HG03039 (cell line): ENCODE data around the gene COPZ1.
"Not testable (repeated sequence)": the region's sequence is repeated elsewhere in the genome, so short reads cannot be mapped to it uniquely, and the experiment has no call there.

Source experiments
- ATAC-seq: cut with Tn5 transposase; IDR thresholded peaks from one replicate; pipeline ENCODE4 v1.9.1; 2021; ENCODE audit warnings: mild to moderate bottlenecking, moderate library complexity; ENCODE audit not compliant: unreplicated experiment

The COPZ1 gene

DNA sequence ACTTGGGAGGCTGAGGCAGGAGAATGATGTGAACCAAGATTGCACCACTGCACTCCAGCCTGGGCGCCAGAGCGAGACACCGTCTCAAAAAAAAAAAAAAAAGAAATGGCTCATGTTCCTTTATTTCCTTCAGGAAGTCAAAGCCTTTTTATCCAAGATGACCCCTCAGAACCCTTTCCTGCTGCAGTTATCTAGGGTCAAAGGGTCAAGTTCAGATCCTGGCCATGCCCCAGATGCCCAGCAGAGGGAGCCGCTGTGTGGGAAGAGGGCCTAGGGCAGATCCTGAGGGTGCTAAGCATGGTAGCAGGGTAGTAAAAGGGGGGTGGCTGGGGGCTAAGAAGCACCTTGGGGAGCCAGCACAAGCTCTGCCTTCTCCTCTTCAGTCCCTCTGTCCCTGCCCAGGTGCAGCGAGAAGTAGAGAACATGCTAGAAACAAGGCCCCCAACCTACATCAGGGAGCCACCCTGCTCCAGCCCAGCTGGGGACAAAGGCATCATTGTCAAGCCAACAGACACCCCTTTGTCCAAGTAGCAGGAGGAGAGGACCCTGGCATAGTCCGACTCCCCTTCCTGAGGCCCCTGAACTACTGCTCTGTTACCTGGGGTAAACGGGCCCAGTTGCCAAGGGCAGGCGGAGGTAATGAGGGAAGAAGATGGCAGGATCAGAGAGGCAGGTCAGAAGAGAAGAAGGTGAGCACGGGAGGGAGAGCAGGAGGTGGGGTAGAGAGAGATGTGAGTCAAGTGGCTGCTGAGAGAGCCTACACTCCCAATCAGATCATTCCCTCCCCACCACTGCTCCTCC is 30.6 kb upstream of the COPZ1 start:
- ATAC-seq = no peak

DNA sequence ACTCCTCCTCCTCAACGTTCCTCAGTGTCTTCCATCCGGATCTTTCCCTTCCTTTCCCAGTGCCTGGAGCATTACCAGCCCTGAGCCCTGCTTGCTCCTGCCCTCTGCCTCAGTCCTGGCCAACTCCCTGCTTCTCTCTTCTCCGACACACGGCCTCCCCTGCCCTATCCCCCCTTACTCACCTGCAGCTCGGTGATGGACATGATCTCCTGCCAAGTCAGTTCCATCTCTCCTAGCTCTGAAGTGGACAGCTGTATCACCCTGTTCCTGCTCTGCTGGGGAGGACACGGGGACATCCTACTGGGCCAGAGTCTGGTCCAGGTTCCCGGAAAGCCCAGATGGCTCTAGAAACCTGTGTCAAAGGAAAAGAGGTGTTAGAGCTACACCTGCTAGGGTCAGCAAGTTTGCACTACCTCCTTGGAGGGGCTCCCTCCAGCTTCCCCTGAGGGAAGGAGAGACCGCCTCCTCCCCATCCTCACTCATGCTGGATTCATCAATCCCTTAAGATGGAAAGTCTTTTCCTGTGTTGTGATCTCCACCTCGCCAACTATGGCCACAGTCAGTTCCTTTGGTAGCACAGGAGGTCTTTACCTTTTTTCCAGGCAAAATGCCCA is 29.9 kb upstream of the COPZ1 start:
- ATAC-seq = no peak

DNA sequence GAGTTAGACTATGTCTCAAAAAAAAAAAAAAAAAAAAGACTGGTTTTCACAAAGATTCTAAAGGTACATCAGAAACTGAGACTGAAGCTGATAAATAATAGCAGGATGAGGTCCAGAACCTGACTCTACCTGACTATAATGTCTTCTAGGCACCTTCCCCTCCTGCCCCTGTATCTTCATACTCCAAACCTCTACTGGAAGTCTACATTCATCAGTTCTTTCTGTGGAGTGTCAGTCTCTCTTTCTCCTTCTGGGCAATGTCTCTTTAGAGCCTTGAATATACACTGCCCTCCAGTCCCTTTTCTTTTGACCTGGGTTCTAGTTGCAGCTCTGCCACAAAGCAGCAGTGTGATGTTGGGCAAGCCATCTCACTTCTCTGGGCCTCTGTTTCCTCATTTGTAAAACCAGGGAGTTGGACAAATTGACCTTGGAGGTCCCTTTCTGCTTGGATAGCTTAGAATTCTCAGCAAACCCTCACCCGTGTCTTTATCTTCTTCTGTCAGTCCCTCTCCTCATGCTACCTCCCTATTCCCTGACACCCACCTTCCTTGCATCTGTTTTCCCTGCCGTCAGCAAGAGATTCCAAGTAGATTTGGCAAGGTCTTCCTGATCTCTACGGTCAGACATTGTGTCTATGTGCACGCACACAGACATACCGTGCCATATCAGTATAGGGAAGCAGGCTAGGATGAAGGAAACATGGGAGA is 28.4 kb upstream of the COPZ1 start:
- ATAC-seq = no peak

DNA sequence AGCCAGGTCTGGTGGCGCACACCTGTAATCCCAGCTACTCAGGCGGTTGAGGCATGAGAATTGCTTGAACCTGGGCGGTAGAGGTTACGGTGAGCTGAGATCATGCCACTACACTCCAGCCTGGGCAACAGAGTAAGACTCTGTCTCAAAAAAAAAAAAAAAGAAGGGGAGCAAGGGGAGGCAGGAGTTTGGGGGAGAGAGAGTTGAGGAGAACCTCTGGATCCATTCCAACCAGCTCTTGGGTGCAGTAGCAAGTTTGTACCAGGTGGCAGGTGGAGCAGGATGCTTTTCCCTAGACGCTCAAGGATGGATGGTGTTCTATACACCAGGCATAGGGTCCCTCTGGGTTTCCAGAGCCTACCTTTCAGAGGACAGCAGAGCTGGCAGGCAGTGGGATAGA is 26.0 kb upstream of the COPZ1 start:
- ATAC-seq = no peak

DNA sequence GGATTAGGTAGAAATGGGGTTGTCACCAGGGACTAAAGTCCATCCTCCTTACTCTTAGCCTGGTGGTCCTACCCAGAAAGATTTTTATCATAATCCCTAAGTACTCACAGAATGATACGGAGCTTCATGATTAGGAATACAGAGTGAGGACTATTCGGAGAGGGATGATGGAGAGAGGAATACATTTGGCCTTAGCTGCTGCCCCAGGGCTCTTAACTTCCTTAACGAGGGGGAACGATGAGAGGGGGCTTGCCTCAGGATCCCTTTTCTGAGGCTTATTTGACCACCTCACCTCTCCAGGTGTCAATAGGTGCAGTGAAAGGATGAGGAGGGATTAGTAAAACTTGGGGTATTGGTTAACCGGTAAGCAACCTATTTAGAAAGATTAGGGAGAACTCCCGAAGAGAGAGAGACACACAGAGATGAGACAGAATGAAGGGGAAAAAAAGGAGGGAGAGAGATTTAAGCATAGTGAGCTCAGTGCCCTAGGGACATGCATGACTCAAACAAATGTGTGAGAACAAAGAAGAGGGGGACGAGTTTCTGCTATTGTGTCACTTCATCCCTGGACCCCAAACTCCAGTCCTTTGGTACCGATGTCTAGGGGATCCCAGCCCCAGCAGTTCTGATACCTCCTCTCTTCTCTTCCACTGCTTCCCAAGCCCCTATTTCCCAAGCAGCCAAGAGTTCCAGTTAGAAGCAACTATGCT is 25.3 kb upstream of the COPZ1 start:
- ATAC-seq = no peak

DNA sequence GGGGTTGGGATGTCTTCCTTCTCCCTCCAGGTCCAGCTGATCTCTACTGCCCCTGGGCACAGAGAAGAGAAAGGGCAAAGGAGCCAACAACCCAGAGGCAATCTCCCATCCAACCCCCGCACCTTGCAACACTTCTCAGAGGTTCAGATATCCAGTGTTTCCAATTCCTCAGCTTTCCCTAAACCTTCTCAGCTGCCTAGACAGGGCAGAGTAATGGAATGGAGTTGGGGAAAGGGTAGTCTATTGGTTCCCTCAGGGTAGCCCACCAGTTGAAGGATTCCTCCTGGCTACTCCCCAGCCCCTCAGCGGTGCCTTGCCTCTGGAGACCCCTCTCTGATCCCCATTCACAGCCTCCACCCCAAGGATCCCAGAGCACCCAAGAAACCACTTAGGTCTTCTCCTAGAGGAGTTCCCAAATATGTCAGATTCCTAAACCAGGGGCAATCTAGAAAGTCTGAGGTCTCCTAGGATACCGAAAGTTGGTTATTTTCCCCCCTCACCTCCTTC is 24.7 kb upstream of the COPZ1 start:
- no peak for ATAC-seq

DNA sequence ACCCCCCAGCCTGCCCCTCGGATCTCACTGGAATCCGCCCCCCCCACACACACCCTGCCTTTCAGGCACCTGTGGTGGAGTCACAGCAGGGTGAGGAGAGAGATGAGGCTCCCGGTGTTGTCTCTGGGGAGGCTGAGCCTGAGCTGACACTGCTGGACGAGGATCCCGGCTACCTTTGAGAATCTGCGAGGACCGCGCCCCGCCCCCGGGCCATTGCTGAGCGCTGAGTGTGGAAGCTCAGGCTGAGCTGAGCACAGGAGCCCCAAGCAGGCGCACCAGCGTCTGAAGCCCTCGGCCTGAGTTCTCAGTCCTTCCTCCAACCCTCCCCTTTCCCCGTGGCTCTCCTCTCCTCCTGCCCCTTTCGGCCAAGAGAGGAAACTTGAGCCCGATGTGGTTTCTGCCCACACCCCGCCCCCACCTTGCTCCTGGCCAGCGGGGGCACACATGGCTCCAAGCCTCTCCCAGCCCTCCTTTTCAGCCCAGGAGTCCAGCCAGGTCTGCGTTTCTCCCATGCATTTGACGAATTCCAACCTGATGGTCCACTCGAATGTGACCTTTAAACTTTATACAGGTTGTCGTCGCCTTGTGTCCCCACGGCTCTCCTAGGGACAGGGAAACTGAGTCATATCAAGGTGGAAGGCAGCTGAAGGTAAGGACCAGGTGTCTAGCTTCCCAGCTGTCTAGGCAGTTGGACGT is 24.1 kb upstream of the COPZ1 start, which contains the start of gene NFE2:
TSS of gene NFE2 (minus strand) at position 284 of the 696 bp plus-strand sequence. CDS start 5,767 bp downstream, outside the sequence.
- ATAC-seq = no peak

DNA sequence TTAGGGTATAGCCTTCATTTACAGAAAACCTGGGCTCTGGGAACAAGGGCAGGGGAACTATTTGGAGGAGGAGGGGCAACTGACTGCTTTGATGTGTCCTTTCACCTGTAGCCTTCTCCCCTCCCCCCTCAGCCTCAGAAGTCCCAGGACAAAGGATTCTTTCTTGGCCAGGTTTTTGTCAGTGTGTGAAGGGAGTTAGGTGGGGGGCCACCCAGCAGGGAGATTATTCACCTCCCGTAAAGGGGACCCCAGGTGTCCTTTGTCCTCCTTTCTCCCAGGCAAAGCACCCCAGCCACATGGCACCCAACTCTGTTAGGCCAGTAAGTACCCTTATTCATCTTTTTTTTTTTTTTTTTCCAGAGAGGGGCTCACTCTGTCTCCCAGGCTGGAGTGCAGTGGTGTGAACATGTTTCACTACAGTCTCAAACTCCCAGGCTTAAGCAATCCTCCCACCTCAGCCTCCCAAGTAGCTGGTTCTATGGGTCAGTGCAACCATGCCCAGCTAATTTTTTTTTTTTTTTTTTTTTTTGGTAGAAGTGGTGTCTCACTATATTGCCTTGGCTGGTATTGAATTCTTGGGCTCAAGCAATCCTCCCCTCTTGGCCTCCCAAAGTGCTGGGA is 23.4 kb upstream of the COPZ1 start:
- no peak for ATAC-seq

DNA sequence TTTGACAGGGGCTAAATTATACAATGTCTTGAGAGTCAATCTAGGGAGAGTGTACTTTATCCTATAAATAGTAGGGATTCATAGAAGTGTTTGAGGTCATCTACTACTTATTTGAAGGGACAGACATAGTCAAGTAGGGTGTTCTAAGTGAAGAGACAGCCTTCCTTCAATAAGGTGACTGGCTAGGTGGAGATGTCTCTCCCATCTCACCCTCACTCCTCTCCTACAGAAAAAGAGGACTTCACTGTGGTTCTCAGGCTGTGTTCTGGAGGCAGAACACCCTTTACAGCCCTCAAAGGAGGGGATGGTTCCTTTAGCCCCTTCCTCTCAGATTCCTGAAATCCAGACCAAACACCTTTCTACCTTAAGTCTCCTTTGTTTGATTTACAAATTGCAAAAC is 21.3 kb upstream of the COPZ1 start:
- ATAC-seq = no peak

DNA sequence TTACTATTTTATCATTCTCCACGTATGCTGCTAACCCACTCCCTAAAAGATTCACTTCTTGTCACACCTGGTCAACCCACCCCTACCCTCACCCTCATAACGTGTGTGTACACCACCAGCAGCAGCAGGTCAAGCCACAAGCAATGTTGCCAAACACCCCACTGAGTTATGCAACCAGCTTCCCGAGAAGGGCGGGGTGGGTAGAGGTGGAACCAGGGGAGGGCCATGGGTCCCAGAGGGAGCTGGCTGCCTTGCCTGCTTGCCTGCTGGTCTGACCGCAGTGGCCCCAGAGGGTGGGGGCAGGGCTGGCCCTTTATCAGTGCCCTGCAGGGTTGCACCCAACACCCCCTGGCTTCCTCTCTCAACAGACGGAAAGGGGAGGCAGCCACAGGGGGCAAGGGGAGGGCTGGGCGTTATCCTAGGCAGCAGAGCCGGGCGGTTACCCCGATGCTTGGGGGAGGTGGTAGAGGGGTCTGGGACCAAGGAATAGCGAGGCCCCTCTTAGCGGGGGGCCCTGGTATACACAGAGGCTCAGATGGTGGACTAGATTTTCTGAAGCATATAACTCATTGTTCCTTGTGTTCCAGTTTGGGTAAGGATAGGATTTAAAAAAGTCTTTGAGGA is 20.6 kb upstream of the COPZ1 start:
- no peak for ATAC-seq

DNA sequence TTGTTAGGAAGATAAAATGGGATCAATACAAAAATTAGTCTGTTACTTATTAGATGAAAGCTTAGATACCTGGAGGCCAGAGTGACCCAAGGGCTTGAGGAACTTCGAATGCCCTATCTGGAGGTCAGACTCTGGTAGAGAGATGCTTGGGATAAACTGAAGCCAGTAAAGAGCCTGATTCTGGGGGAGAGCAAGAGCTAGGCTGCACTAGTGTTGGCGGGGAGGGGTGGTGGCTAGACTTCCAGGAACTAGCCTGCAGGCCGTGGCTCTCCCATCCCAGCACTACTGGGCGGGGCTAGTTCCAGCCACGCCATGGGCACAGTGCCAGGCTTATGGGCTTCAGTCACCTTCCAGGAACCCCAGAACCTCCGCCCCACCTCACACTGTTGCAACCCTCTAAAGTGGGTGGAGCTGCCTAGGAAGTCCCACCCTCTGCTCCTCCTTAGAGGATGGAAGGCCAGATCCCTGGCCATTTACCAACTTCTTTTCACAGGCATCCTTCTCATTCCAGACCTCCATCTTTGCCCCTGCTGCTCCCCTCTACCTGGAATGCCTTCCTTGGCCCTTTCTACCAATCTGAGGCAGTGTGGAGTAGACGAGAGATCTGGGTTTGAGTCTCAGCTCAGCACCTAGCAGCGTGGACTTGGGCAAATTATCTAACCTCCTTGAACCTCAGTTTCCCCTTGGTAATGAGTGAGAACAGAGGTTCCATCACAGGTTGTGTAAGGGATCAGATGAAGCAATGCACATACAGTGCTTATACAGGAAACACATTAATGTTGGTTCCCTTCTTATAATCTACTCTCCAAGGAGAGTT is 17.8 kb upstream of the COPZ1 start:
- no peak for ATAC-seq

DNA sequence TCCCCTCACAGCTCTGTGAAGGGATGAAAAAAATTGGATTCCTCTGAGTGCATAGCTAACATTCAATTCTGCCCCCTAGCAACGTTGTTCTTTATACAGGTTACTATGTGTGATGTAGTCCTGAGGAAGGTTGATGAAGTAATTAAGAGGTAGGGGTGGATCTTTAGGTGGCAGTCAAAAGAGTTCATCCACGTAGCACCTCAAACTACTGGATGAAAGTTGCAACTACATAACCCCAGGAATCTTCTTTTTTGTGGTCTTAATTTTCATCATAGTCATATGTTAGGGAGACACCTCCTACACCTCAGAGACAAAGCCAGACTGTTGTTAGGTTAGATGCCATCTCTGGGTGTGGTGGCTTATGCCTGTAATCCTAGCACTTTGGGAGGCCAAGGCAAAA is 13.9 kb upstream of the COPZ1 start:
- ATAC-seq = no peak

DNA sequence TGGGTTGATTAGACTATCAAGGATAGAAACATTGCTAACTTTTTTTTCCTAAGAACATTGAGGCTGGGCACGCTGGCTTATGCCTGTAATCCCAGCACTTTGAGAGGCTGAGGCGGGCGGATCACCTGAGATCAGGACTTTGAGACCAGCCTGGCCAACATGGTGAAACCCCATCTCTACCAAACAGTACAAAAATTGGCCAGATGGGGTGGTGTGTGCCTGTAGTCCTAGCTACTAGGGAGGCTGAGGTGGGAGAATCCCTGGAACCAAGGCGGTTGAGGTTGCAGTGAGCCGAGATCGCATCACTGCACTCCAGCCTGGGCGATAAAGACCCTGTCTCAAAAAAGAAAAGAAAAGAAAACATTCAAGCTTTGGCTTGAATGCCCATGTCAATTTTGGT is 12.6 kb upstream of the COPZ1 start:
- not testable (repeated sequence) for ATAC-seq

DNA sequence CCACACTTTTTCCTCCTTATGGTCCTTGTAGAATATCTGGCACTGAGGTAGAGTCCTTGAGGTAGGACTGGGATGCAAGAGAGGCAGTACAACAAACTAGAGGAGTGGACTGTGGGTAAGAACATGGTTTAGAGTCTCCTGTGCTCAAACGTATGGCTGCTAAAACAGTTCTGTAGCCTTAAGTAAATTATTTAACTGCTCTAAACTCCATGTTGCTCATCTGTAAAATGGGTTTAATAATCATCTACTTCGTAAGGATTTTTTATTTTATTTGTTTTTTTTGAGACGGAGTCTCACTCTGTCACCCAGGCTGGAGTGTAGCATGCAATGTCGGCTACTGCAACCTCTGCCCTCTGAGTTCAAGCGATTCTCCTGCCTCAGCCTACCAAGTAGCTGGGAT is 3.6 kb upstream of the COPZ1 start:
- no peak for ATAC-seq

DNA sequence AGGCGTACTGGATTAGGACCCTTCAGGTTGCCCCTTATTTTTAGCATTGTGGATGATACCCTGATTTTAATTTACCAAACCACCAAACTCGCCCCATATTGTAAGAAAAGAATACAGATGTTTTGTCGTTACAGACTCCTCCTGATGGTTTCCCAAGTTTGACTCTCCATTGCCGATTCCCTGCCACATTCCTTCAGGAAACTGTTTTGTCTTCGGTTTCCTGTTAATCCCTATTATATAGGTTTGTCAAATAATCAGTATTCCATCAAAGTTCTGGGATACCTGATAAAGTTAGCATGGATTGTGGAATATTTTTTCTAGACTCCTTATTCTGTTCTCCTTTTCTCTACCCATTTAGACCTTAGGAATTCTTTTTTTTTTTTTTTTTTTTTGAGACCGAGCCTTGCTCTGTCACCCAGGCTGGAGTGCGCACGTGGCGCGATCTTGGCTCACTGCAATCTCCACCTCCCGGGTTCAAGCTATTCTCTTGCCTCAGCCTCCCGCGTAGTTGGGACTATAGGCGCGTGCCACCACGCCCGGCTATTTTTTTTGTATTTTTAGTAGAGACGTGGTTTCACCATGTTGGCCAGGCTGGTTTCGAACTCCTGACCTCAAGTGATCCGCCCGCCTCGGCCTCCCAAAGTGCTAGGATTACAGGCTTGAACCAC is 645 bp downstream of the COPZ1 start:
- not testable (repeated sequence) for ATAC-seq

DNA sequence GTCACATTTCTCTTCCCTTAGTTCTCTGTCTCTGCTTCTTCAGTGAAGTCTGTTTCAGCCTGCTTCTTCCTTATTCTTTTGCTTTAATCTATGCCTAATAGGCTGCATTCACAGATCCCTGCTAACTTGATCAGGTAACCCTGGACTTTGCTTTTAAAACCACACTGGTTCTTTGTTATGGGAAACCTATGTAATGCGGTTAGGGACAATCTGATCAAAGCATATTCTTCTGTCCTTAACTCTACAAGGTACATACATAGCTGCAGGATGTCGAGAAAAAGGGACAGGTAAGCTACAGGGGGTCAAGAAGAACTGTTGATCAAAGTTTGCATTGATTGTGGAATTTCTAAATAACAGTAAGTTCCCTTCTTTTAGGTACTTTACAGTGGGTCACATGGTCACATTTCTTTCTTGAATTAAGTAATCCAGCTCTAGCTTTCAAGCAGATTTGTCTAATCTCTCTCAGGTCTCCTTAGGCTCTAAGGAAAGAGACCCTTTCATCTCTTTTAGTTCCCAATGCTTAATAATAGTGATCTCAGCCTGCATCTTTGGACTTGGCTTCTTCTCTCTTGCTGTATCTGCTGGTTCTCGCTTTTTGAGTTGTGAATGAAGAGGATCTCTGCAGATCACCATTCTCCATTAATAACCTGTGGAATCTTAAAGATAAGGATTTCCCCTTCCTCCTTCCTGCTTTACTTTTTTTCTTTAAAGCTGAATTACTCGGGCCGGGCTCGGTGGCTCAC is 3.8 kb downstream of the COPZ1 start:
- no peak for ATAC-seq

DNA sequence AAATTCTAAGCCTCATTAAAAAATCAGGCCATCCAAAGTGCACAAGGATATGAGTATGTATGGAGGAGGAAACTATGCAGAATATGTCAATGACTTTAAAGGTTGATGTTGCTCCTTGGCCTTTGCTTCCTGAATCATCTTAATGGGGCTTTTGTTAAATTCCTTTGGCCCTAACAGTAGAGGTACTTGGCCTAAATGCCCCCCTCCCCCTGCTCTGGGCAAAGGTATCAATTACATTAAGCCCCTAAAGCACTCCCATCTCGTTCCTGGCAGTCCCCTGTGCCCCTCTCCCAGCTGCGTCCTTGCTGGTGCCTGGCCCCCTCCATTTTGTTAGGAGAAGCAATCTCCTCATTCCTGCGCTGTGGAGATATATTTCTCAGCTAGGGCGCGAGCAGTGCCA is 4.8 kb downstream of the COPZ1 start:
- no peak for ATAC-seq

DNA sequence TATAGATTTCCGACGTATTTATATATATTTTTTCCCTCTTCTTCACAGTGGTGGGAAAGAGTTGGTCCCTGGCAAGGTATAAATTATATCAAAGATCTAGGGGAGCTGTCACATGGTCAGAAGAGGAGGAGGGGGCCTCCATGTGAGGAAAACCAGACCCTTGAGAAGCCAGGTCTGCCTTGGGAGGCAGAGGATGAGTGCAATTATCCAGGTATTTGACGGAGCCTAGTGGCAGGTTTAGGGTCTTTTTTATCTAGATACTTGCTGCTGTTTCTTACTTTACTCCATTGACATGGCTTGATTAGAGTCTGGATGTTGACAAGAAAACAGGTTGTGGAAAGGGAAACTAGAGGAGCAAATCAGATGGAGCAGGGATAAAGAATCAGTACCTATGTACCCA is 5.5 kb downstream of the COPZ1 start:
- no peak for ATAC-seq
